HepG2 (cell line): Measurements from ENCODE around the gene SFPQ. TPM values are rescaled to one million over a fixed set of nuclear protein-coding genes. Genes with fewer than 3 reads are reported as not detected.

Source experiments
- ATAC-seq: fragments of 200-7000 bp; cut with Tn5 transposase; 3 replicates; pipeline ENCODE4 v1.9.1; 2020; ENCODE audit warnings: mild to moderate bottlenecking, moderate library complexity
- BruUV-seq: library from RNA; stranded (reverse); fragments of 400-500 nt; replicated peaks from 2 replicates; lab custom pipeline; 2021; lab: Mats Ljungman, UMichigan
- CTCF ChIA-PET: fragments of 300-600 bp; formaldehyde crosslinking; extraction: SDS; loops from one replicate; lab custom pipeline; 2021; ENCODE audit warnings: low total read pairs, inconsistent platforms, low intra/inter-chr PET ratio; lab: Yijun Ruan, JAX
- POLR2A ChIA-PET: fragments of 350-600 bp; sonication (Branson Sonifier 250); formaldehyde crosslinking; loops from one replicate; lab custom pipeline; 2020; ENCODE audit warnings: antibody characterized with exemption, inconsistent platforms; lab: Yijun Ruan, JAX
- DNase-seq: peaks from one replicate; pipeline ENCODE4 v3.0.0-alpha.2; 2015; ENCODE audit warnings: low spot score
- FAIRE-seq: peaks from 3 replicates; lab custom pipeline; 2011; peaks lifted over from hg19 to GRCh38; lab: Jason Lieb, UNC
- H2AFZ ChIP-seq: one replicate; pipeline ENCODE4 v1.6.1; 2011; ENCODE audit warnings: low read length, inconsistent platforms
- H3K27ac ChIP-seq: fragments of 300-600 bp; 3 replicates; pipeline ENCODE4 v1.8.0; 2011; ENCODE audit warnings: mixed run types, mild to moderate bottlenecking, mixed read lengths, low read length, inconsistent platforms; ENCODE audit not compliant: insufficient read depth; ENCODE audit errors: extremely low read length
- H3K27me3 ChIP-seq, 2 experiments: fragments of 200-600 bp in 1 of 2; 2 replicates in 1 of 2; 3 replicates in 1 of 2; pipeline versions ENCODE4 v1.6.0 to v1.8.0; 2011; ENCODE audit warnings: low read length in 2 of 2, mild to moderate bottlenecking in 2 of 2, moderate library complexity in 2 of 2, inconsistent platforms in 1 of 2; ENCODE audit not compliant: insufficient read depth in 2 of 2, control insufficient read depth in 1 of 2
- H3K36me3 ChIP-seq, 2 experiments: fragments of 200-600 bp in 1 of 2; replicated peaks in 1 of 2; 2 replicates in 1 of 2; 3 replicates in 1 of 2; pipeline versions ENCODE4 v1.5.1 to v1.8.0; 2011; ENCODE audit warnings: low read length in 2 of 2, inconsistent platforms in 1 of 2; ENCODE audit not compliant: insufficient read depth in 2 of 2, control insufficient read depth in 1 of 2
- H3K4me1 ChIP-seq: 2 replicates; pipeline ENCODE4 v1.5.1; 2012; ENCODE audit warnings: low read length, inconsistent platforms; ENCODE audit not compliant: insufficient read depth
- H3K4me2 ChIP-seq: 2 replicates; pipeline ENCODE4 v1.6.0; 2011; ENCODE audit warnings: low read depth, low read length, inconsistent platforms
- H3K4me3 ChIP-seq, 3 experiments: fragments of 200-600 bp in 1 of 3; sonication (generic), shearing (Covaris generic) in 1 of 3; replicated peaks in 1 of 3; 2 replicates each; pipeline ENCODE4 v1.5.1; 2011 to 2016; ENCODE audit warnings: low read length in 3 of 3, inconsistent platforms in 2 of 3, low read depth in 2 of 3, mild to moderate bottlenecking in 2 of 3, control low read depth in 1 of 3, mixed read lengths in 1 of 3; ENCODE audit not compliant: insufficient read depth in 1 of 3
- H3K79me2 ChIP-seq: one replicate; pipeline ENCODE4 v1.6.1; 2011; ENCODE audit warnings: low read length, inconsistent platforms; ENCODE audit not compliant: insufficient read depth
- H3K9ac ChIP-seq: 2 replicates; pipeline ENCODE4 v1.6.0; 2011; ENCODE audit warnings: mild to moderate bottlenecking, low read depth, low read length, inconsistent platforms; ENCODE audit not compliant: insufficient read depth
- H3K9me3 ChIP-seq: 2 replicates; pipeline ENCODE4 v1.5.1; 2012; ENCODE audit warnings: mild to moderate bottlenecking, low read length
- H4K20me1 ChIP-seq: 2 replicates; pipeline ENCODE4 v1.6.0; 2011; ENCODE audit warnings: inconsistent platforms, mild to moderate bottlenecking, low read length, moderate library complexity; ENCODE audit not compliant: insufficient read depth
- GATAD1 ChIP-seq: IDR thresholded peaks from 2 replicates; pipeline ENCODE4 v1.6.1; 2016; ENCODE audit warnings: missing genetic modification reagents, missing compliant biosample characterization
- GRHL1 ChIP-seq: sonication (generic); formaldehyde crosslinking; conservative IDR thresholded peaks from 2 replicates; pipeline ENCODE4 v1.8.0; 2022; ENCODE audit warnings: missing genetic modification reagents
- HOXA9 ChIP-seq: sonication (generic); formaldehyde crosslinking; IDR thresholded peaks from 2 replicates; pipeline ENCODE4 v1.8.1; 2022; ENCODE audit warnings: missing genetic modification reagents, mild to moderate bottlenecking, moderate library complexity, borderline replicate concordance
- LCORL ChIP-seq, 2 experiments: fragments of 450-650 bp in 1 of 2; sonication (generic) in 1 of 2; formaldehyde crosslinking in 1 of 2; IDR thresholded peaks; 2 replicates each; pipeline versions ENCODE4 v1.5.0 to v1.6.1; 2017 to 2020; ENCODE audit warnings: antibody characterized with exemption in 1 of 2, missing genetic modification reagents in 1 of 2
- MTF1 ChIP-seq: sonication (generic); formaldehyde crosslinking; IDR thresholded peaks from 2 replicates; pipeline ENCODE4 v1.5.0; 2020; ENCODE audit warnings: missing genetic modification reagents
- NCOA5 ChIP-seq: sonication (generic); formaldehyde crosslinking; IDR thresholded peaks from 2 replicates; pipeline ENCODE4 v1.4.0; 2020; ENCODE audit warnings: missing genetic modification reagents
- TEAD2 ChIP-seq: sonication (generic); formaldehyde crosslinking; IDR thresholded peaks from 2 replicates; pipeline ENCODE4 v1.9.0; 2021; ENCODE audit warnings: missing genetic modification reagents
- TFE3 ChIP-seq: IDR thresholded peaks from 2 replicates; pipeline ENCODE4 v1.6.1; 2016
- ZBTB26 ChIP-seq: IDR thresholded peaks from 2 replicates; pipeline ENCODE4 v1.6.1; 2016; ENCODE audit warnings: missing compliant biosample characterization, missing genetic modification reagents, borderline replicate concordance
- ZNF275 ChIP-seq: sonication (generic); formaldehyde crosslinking; IDR thresholded peaks from 2 replicates; pipeline ENCODE4 v1.8.0; 2022; ENCODE audit warnings: missing genetic modification reagents, mild to moderate bottlenecking, inconsistent platforms, borderline replicate concordance
- ZNF609 ChIP-seq: sonication (generic); formaldehyde crosslinking; IDR thresholded peaks from 2 replicates; pipeline ENCODE4 v1.4.0; 2020; ENCODE audit warnings: mild to moderate bottlenecking, missing genetic modification reagents, borderline replicate concordance
- ZNF652 ChIP-seq: IDR thresholded peaks from 2 replicates; pipeline ENCODE4 v1.6.1; 2016; ENCODE audit warnings: low read depth, borderline replicate concordance
- ZNF724P ChIP-seq: sonication (generic); formaldehyde crosslinking; IDR thresholded peaks from 2 replicates; pipeline ENCODE4 v1.8.0; 2022; ENCODE audit warnings: missing genetic modification reagents, borderline replicate concordance
- WGBS: methylation state at CpG from one replicate; pipeline ENCODE4 v1.1.6; 2017; ENCODE audit warnings: low lambda C conversion rate; 5-methylcytosine and 5-hydroxymethylcytosine counted together
- in situ Hi-C: cut with HindIII; loops from 2 replicates; pipeline ENCODE4 v1.10.0; 2017; ENCODE audit warnings: low pct_unique_long_range_greater_than_20kb; ENCODE audit not compliant: extremely low pct_ligation_motif_present
- intact Hi-C: fragments of 100-400 bp; cut with micrococcal nuclease; formaldehyde crosslinking; loops from one replicate; pipeline ENCODE4 v1.10.0; 2022; ENCODE audit not compliant: unreplicated experiment
- polyA plus RNA-seq, 8 experiments: library from polyadenylated mRNA; depleted of rRNA in 3 of 8; stranded (reverse) in 7 of 8; unstranded in 1 of 8; fragments of >200 nt; fragmentation: Illumina TruSeq in 4 of 8; extraction: Trizol in 4 of 8; gene quantifications; 2 replicates each; pipeline versions ENCODE4 v1.2.1 to v1.2.3, GENCODE V29; 2011 to 2016; ENCODE audit warnings: low read depth in 4 of 8, missing spikeins in 1 of 8, mixed read lengths in 1 of 8; ENCODE audit not compliant: insufficient read depth in 1 of 8
- total RNA-seq, 5 experiments: library from RNA; depleted of rRNA; stranded (reverse); fragments of >200 nt; fragmentation: Illumina TruSeq; extraction: Trizol; gene quantifications; 2 replicates each; pipeline ENCODE4 v1.2.3, GENCODE V29; 2016; ENCODE audit warnings: low read depth in 1 of 5

Gene SFPQ
- total and polyA plus RNA-seq, 2 of the 13 experiments (the other 11 are each of a cell fraction or from before 2014, with no cell fraction given) = 101 to 292 TPM

GRCh38 chr1:35171579-35171978 is 21.4 kb downstream of the SFPQ start (continued):
- TF ChIP-seq ZNF609 (CRISPR knock-in tag) (no peak), LCORL (IDR thresholded peaks at IDR 0.05) (no peak), LCORL (CRISPR knock-in tag; IDR thresholded peaks at IDR 0.05) (no peak), TEAD2 (CRISPR knock-in tag) (no peak), GRHL1 (CRISPR knock-in tag) (no peak)

GRCh38 chr1:35164893-35165292 is 28.1 kb downstream of the SFPQ start:
- H2AFZ ChIP-seq = no peak overlapping the region
- H3K36me3 ChIP-seq = no peaks in the 10 kb centered on the region
- whole genome bisulfite sequencing = 85% methylated on average over 3 of the region's 3 CpGs
- DNase-seq = no peak
- in situ Hi-C loops (no loop called here), intact Hi-C loops (no loop called here)
- no peaks in the 10 kb centered on the region for H4K20me1 ChIP-seq
- no TSS peak for BruUV-seq
- no peaks in the 10 kb centered on the region for H3K27me3 ChIP-seq
- no peak overlapping the region for H3K9ac ChIP-seq
- CTCF ChIA-PET = no interaction called here
- H3K4me3 ChIP-seq = no peak overlapping the region
- no peak for FAIRE-seq
- peaks cover 16% of the 10 kb centered on the region for H3K4me1 ChIP-seq
- POLR2A ChIA-PET = no interaction called here
- no peak overlapping the region for H3K27ac ChIP-seq
- peaks cover 7% of the 10 kb centered on the region for H3K9me3 ChIP-seq
- ATAC-seq = no peak
- no peaks in the 10 kb centered on the region for H3K79me2 ChIP-seq
- H3K4me2 ChIP-seq = no peak overlapping the region
- no peak for TF ChIP-seq TFE3 (CRISPR knock-in tag)
- no peak for TF ChIP-seq GATAD1 (CRISPR knock-in tag)
- TF ChIP-seq ZNF652 (CRISPR knock-in tag) = no peak
- no peak for TF ChIP-seq ZNF275 (CRISPR knock-in tag)
- TF ChIP-seq ZBTB26 (CRISPR knock-in tag) = no peak
- TF ChIP-seq HOXA9 (CRISPR knock-in tag) = no peak
- TF ChIP-seq MTF1 (CRISPR knock-in tag) = no peak
- no peak for TF ChIP-seq NCOA5 (CRISPR knock-in tag)
- TF ChIP-seq ZNF724P (CRISPR knock-in tag) = no peak
